PC-9 (cell line): ENCODE results near the gene FBXO2. TPM values are rescaled to one million over a fixed set of nuclear protein-coding genes. Genes with fewer than 3 reads are reported as not detected.

ENCODE experiments used
- BruUV-seq: library from RNA; stranded (reverse); fragments of 400-500 nt; replicated peaks from 2 replicates; lab custom pipeline; 2021; lab: Mats Ljungman, UMichigan
- CTCF ChIA-PET: fragments of 300-600 bp; sonication (Branson Sonifier 250); formaldehyde crosslinking; loops from one replicate; lab custom pipeline; 2022; ENCODE audit warnings: antibody characterized with exemption; lab: Charles Lee
- POLR2A ChIA-PET: fragments of 300-600 bp; sonication (Branson Sonifier 250); formaldehyde crosslinking; loops from one replicate; lab custom pipeline; 2022; ENCODE audit warnings: antibody characterized with exemption; ENCODE audit not compliant: unreplicated experiment; lab: Charles Lee
- DNase-seq, 2 experiments: peaks; one replicate each; pipeline versions ENCODE4 v3.0.0 to v3.0.0-alpha.2; 2015 to 2022; ENCODE audit warnings: mixed read lengths in 1 of 2
- H2AFZ ChIP-seq: fragments of 200-600 bp; sonication (generic); 2 replicates; pipeline ENCODE4 v1.8.1; 2017; ENCODE audit warnings: antibody characterized with exemption
- H3F3A ChIP-seq: fragments of 200-600 bp; sonication (generic); 2 replicates; pipeline ENCODE4 v1.8.1; 2017; ENCODE audit warnings: antibody characterized with exemption, mild to moderate bottlenecking, low read depth; ENCODE audit not compliant: insufficient read depth
- H3K27ac ChIP-seq: fragments of 200-600 bp; sonication (generic); 2 replicates; pipeline ENCODE4 v1.6.1; 2016; ENCODE audit warnings: mixed run types
- H3K27me3 ChIP-seq: fragments of 200-600 bp; sonication (generic); 2 replicates; pipeline ENCODE4 v1.6.1; 2016; ENCODE audit warnings: low read depth, mixed run types; ENCODE audit not compliant: insufficient read depth
- H3K36me3 ChIP-seq: fragments of 200-600 bp; sonication (generic); 2 replicates; pipeline ENCODE4 v1.6.1; 2016; ENCODE audit warnings: low read depth, mixed run types
- H3K4me1 ChIP-seq: fragments of 200-600 bp; sonication (generic); replicated peaks from 2 replicates; pipeline ENCODE4 v1.6.1; 2016; ENCODE audit warnings: mixed run types; ENCODE audit not compliant: insufficient read depth
- H3K4me2 ChIP-seq: fragments of 200-600 bp; sonication (generic); 2 replicates; pipeline ENCODE4 v1.6.1; 2017; ENCODE audit warnings: mixed run types
- H3K4me3 ChIP-seq: fragments of 200-600 bp; sonication (generic); 2 replicates; pipeline ENCODE4 v1.6.1; 2016; ENCODE audit warnings: mixed run types
- H3K79me2 ChIP-seq: fragments of 200-600 bp; sonication (generic); 2 replicates; pipeline ENCODE4 v1.6.1; 2017; ENCODE audit warnings: low read depth, mixed run types
- H3K9me2 ChIP-seq: fragments of 200-600 bp; sonication (generic); 2 replicates; pipeline ENCODE4 v1.8.1; 2017; ENCODE audit warnings: mild to moderate bottlenecking; ENCODE audit not compliant: insufficient read depth
- H3K9me3 ChIP-seq: fragments of 200-600 bp; sonication (generic); 2 replicates; pipeline ENCODE4 v1.8.1; 2016; ENCODE audit warnings: low read depth; ENCODE audit not compliant: insufficient read depth
- H4K20me1 ChIP-seq: fragments of 200-600 bp; sonication (generic); 2 replicates; pipeline ENCODE4 v1.8.1; 2017; ENCODE audit not compliant: insufficient read depth
- CTCF ChIP-seq: fragments of 200-600 bp; sonication (generic); conservative IDR thresholded peaks from 2 replicates; pipeline ENCODE4 v1.6.1; 2017; ENCODE audit warnings: mixed run types, antibody characterized with exemption, mild to moderate bottlenecking, moderate library complexity
- EZH2 ChIP-seq: fragments of 200-600 bp; sonication (generic); IDR thresholded peaks from 2 replicates; pipeline ENCODE4 v1.8.0; 2017; ENCODE audit warnings: antibody characterized with exemption, low read depth
- intact Hi-C: fragments of 100-400 bp; cut with micrococcal nuclease; formaldehyde crosslinking; loops from one replicate; pipeline ENCODE4 v1.10.0; 2022; ENCODE audit not compliant: unreplicated experiment
- total RNA-seq: library from RNA; stranded (reverse); gene quantifications from 2 replicates; pipeline ENCODE4 v1.2.3, GENCODE V29; 2021

FBXO2 gene
- total RNA-seq, 1 experiment from 2014 or later, result 40.3 TPM

DNA sequence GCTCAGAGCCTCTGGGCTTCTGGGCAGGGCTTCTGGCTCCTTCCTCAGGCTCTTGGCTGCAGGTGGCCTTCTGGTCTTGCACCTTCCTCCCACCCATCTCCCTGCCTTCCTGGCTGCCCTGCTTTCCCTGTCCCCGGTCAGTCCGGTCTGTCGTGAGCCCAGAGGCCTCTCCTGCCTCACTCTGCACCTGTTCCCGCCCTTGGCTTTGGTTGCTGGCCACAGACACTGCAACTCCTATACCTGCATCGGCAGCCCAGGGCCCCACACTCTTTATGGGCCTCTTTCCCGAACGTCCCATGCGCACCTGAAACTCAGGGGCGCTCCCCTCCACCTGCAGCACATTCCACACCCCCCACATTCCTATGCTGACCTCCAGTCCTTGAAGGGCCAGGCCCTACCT lies 7.9 kb downstream of the FBXO2 start:
- H4K20me1 ChIP-seq, result no peaks in the 10 kb centered on the region
- BruUV-seq, result no TSS peak
- H3K4me1 ChIP-seq, result no peaks in the 10 kb centered on the region
- no peaks in the 10 kb centered on the region for H3K9me3 ChIP-seq
- no peaks in the 10 kb centered on the region for H3K9me2 ChIP-seq
- intact Hi-C loops, result no loop called here
- no peak overlapping the region for H3K27ac ChIP-seq
- ChIA-PET CTCF (interaction anchor here (0.6 to 1.3 kb wide), 2 partner anchors 384 to 1174 kb away, joined by 4 to 12 read pairs; partner anchors contain the start of gene MTOR), POLR2A (no interaction called here)
- H3K4me3 ChIP-seq, result no peak overlapping the region
- no peaks in the 10 kb centered on the region for H3K79me2 ChIP-seq
- no peak for TF ChIP-seq EZH2
- TF ChIP-seq CTCF, result no peak
- no peak overlapping the region for H3K4me2 ChIP-seq
- no peak overlapping the region for H2AFZ ChIP-seq
- H3K36me3 ChIP-seq, result no peaks in the 10 kb centered on the region
- no peaks in the 10 kb centered on the region for H3K27me3 ChIP-seq
- no peak for DNase-seq
- H3F3A ChIP-seq, result no peaks in the 10 kb centered on the region

GRCh38 chr1:11645670-11646265 lies 8.5 kb downstream of the FBXO2 start:
- no peaks in the 10 kb centered on the region for H3K9me2 ChIP-seq
- H3K36me3 ChIP-seq, result no peaks in the 10 kb centered on the region
- H3K4me2 ChIP-seq, result no peak overlapping the region
- H3K27me3 ChIP-seq, result 0 out of 2 replicates have a peak, but pooled peaks cover 1% of the 10 kb centered on the region
- no peaks in the 10 kb centered on the region for H3K79me2 ChIP-seq
- TF ChIP-seq EZH2 (no peak), CTCF (peak; percentile 74)
- no peaks in the 10 kb centered on the region for H4K20me1 ChIP-seq
- no peak overlapping the region for H3K4me3 ChIP-seq
- CTCF ChIA-PET, result interaction anchor here (0.6 to 1.3 kb wide), 2 partner anchors 384 to 1173 kb away, joined by 4 to 12 read pairs; partner anchors contain the start of gene MTOR
- no peaks in the 10 kb centered on the region for H3K9me3 ChIP-seq
- H3K27ac ChIP-seq, result no peak overlapping the region
- H2AFZ ChIP-seq, result no peak overlapping the region
- no peaks in the 10 kb centered on the region for H3K4me1 ChIP-seq
- no peaks in the 10 kb centered on the region for H3F3A ChIP-seq
- intact Hi-C loops, result loop anchor here (1.0 to 2.0 kb wide), 2 partner anchors 73 to 608 kb away; no protein-coding TSS in a partner anchor
- DNase-seq, result peak; percentile 46 to 72
- BruUV-seq, result no TSS peak
- POLR2A ChIA-PET, result no interaction called here

DNA sequence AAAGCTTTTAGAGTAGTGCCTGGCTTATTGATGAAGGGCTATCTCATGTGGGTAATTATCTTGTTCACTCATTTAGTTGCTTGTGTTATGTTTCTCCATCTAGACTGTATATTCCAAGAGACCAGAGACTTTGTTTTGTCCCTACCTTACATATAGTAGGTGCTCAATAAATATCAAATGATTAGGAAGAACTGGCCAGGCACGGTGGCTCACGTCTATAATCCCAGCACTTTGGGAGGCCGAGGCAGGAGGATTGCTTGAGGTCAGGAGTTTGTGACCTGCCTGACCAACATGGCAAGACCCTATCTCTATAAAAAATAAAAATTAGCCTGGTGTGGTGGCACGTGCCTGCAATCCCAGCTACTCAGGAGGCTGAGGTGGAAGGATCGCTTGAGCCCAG lies 9.0 kb downstream of the FBXO2 start:
- Histone ChIP-seq H3K4me1 (no peaks in the 10 kb centered on the region), H3K79me2 (no peaks in the 10 kb centered on the region), H3K4me3 (no peak overlapping the region), H3K36me3 (no peaks in the 10 kb centered on the region), H4K20me1 (no peaks in the 10 kb centered on the region), H3K9me3 (no peaks in the 10 kb centered on the region), H2AFZ (no peak overlapping the region), H3K9me2 (no peaks in the 10 kb centered on the region), H3K27me3 (0 out of 2 replicates have a peak, but pooled peaks cover 3% of the 10 kb centered on the region), H3K4me2 (no peak overlapping the region), H3K27ac (no peak overlapping the region), H3F3A (no peaks in the 10 kb centered on the region)
- TF ChIP-seq EZH2 (no peak), CTCF (no peak)
- BruUV-seq, result no TSS peak
- intact Hi-C loops, result loop anchor here (1.0 to 2.0 kb wide), 2 partner anchors 74 to 608 kb away; no protein-coding TSS in a partner anchor
- CTCF ChIA-PET, result interaction anchor here (1.3 kb wide), 1 partner anchor 383 kb away, joined by 4 read pairs; the partner anchor contains the start of gene MTOR
- POLR2A ChIA-PET, result no interaction called here
- no peak for DNase-seq
